OCI-LY1 (cell line): ENCODE data around the gene TFEB.

ENCODE experiments used
- H2AFZ ChIP-seq: fragments of 200-600 bp; sonication (generic), shearing (Covaris generic); 2 replicates; pipeline ENCODE4 v1.6.0; 2014; ENCODE audit warnings: antibody characterized with exemption, mild to moderate bottlenecking, low read length
- H3F3A ChIP-seq: fragments of 200-600 bp; sonication (generic), shearing (Covaris generic); 2 replicates; pipeline ENCODE4 v1.6.0; 2014; ENCODE audit warnings: mild to moderate bottlenecking, antibody characterized with exemption, low read length, moderate library complexity; ENCODE audit not compliant: insufficient read depth
- H3K27ac ChIP-seq: fragments of 200-600 bp; sonication (generic); 2 replicates; pipeline ENCODE4 v1.5.1; 2014; ENCODE audit warnings: low read length, mixed run types, mild to moderate bottlenecking, low read depth; ENCODE audit not compliant: poor library complexity, severe bottlenecking
- H3K27me3 ChIP-seq: fragments of 200-600 bp; sonication (generic); 2 replicates; pipeline ENCODE4 v1.6.0; 2014; ENCODE audit warnings: antibody characterized with exemption, mild to moderate bottlenecking, low read length, moderate library complexity; ENCODE audit not compliant: insufficient read depth
- H3K36me3 ChIP-seq: fragments of 200-600 bp; sonication (generic); 2 replicates; pipeline ENCODE4 v1.6.1; 2014; ENCODE audit warnings: mild to moderate bottlenecking, antibody characterized with exemption, low read length, moderate library complexity, mixed read lengths; ENCODE audit not compliant: insufficient read depth
- H3K4me1 ChIP-seq: fragments of 200-600 bp; sonication (generic); 2 replicates; pipeline ENCODE4 v1.5.1; 2014; ENCODE audit warnings: mild to moderate bottlenecking, low read length, moderate library complexity; ENCODE audit not compliant: insufficient read depth, severe bottlenecking
- H3K4me2 ChIP-seq: fragments of 200-600 bp; sonication (generic), shearing (Covaris generic); 2 replicates; pipeline ENCODE4 v1.6.1; 2014; ENCODE audit warnings: low read length
- H3K4me3 ChIP-seq: fragments of 200-600 bp; sonication (generic); 2 replicates; pipeline ENCODE4 v1.5.1; 2014; ENCODE audit warnings: low read length, low read depth, mild to moderate bottlenecking, mixed read lengths; ENCODE audit not compliant: poor library complexity, severe bottlenecking
- H3K79me2 ChIP-seq: fragments of 200-600 bp; shearing (Covaris generic); 2 replicates; pipeline ENCODE4 v1.6.1; 2016; ENCODE audit warnings: mixed run types, low read length, mixed read lengths; ENCODE audit not compliant: insufficient read depth
- H3K9ac ChIP-seq: fragments of 200-600 bp; sonication (generic), shearing (Covaris generic); 2 replicates; pipeline ENCODE4 v1.6.1; 2014; ENCODE audit warnings: mild to moderate bottlenecking, low read length, mixed read lengths
- H3K9me2 ChIP-seq: fragments of 200-600 bp; sonication (generic), shearing (Covaris generic); 2 replicates; pipeline ENCODE4 v1.6.1; 2014; ENCODE audit warnings: low read depth, mild to moderate bottlenecking, low read length, mixed read lengths
- H3K9me3 ChIP-seq: fragments of 200-600 bp; shearing (Covaris generic); 2 replicates; pipeline ENCODE4 v1.6.1; 2014; ENCODE audit warnings: low read length, mixed read lengths
- H4K20me1 ChIP-seq: fragments of 200-600 bp; sonication (generic), shearing (Covaris generic); 2 replicates; pipeline ENCODE4 v1.6.0; 2016; ENCODE audit warnings: mild to moderate bottlenecking, low read length; ENCODE audit not compliant: insufficient read depth
- EZH2 ChIP-seq: fragments of 200-600 bp; sonication (generic), shearing (Covaris generic); IDR thresholded peaks from 2 replicates; pipeline ENCODE4 v1.8.0; 2017; ENCODE audit warnings: borderline replicate concordance, mixed run types, mild to moderate bottlenecking, antibody characterized with exemption, low read length, moderate library complexity, mixed read lengths
- TF ChIP-seq, protein P1 (sequence below): fragments of 200-600 bp; sonication (generic), shearing (Covaris generic); IDR thresholded peaks from 2 replicates; pipeline ENCODE4 v1.5.1; 2017; ENCODE audit warnings: mild to moderate bottlenecking, antibody characterized with exemption, low read length, moderate library complexity, mixed read lengths

Gene TFEB

DNA sequence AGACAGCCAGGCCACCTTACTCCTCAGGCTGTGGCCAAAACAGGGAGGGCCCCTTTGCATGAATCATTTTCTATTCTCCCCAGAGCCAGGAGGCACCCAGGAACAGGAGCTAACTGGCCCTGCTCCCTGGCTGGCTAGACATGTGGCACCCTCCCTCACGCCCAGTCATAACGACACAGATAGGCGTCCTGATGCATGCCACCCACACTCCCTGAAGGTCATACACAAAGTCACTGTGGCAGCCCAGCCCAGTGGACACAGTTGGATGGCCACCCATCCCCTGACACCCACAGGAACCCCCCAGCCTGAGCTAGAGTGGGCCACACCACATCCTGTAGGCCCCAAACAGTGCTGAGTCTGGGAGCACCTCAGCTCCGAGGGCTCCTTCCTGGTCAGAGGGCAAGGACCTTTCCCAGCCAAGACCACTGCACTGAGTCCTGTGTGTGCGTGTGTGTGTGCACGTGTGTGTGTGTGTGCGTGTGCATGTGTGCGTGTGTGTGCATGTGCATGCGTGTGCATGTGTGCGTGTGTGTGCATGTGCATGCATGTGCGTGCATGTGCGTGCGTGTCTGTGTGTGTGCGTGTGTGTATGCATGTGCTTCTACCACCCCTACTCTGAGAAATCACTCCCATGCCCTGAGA is 21.6 kb downstream of the TFEB start:
- Histone ChIP-seq H3F3A (no peaks in the 10 kb centered on the region), H3K9me3 (no peaks in the 10 kb centered on the region), H3K9ac (no peak overlapping the region), H3K4me3 (no peak overlapping the region), H2AFZ (no peak overlapping the region), H3K79me2 (no peaks in the 10 kb centered on the region), H3K27ac (peak overlapping the region; percentile 10), H3K4me2 (no peak overlapping the region; the same call in 1 of the 2 replicates), H4K20me1 (no peaks in the 10 kb centered on the region), H3K36me3 (no peaks in the 10 kb centered on the region; the same call in 1 of the 2 replicates), H3K27me3 (no peaks in the 10 kb centered on the region), H3K9me2 (no peaks in the 10 kb centered on the region), H3K4me1 (peaks cover 40% of the 10 kb centered on the region)
- TF ChIP-seq, protein P1, sequence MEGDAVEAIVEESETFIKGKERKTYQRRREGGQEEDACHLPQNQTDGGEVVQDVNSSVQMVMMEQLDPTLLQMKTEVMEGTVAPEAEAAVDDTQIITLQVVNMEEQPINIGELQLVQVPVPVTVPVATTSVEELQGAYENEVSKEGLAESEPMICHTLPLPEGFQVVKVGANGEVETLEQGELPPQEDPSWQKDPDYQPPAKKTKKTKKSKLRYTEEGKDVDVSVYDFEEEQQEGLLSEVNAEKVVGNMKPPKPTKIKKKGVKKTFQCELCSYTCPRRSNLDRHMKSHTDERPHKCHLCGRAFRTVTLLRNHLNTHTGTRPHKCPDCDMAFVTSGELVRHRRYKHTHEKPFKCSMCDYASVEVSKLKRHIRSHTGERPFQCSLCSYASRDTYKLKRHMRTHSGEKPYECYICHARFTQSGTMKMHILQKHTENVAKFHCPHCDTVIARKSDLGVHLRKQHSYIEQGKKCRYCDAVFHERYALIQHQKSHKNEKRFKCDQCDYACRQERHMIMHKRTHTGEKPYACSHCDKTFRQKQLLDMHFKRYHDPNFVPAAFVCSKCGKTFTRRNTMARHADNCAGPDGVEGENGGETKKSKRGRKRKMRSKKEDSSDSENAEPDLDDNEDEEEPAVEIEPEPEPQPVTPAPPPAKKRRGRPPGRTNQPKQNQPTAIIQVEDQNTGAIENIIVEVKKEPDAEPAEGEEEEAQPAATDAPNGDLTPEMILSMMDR: no peak
- no peak for TF ChIP-seq EZH2

GRCh38 chr6:41713159-41713649 is 22.2 kb downstream of the TFEB start:
- Histone ChIP-seq H3K9me2 (no peaks in the 10 kb centered on the region), H3F3A (no peaks in the 10 kb centered on the region), H2AFZ (no peak overlapping the region), H3K4me3 (no peak overlapping the region), H3K27ac (peak overlapping the region; percentile 10), H3K36me3 (no peaks in the 10 kb centered on the region; the same call in 1 of the 2 replicates), H3K79me2 (no peaks in the 10 kb centered on the region), H3K4me1 (peaks cover 42% of the 10 kb centered on the region), H3K9ac (no peak overlapping the region), H3K4me2 (no peak overlapping the region), H4K20me1 (no peaks in the 10 kb centered on the region), H3K9me3 (no peaks in the 10 kb centered on the region), H3K27me3 (no peaks in the 10 kb centered on the region)
- TF ChIP-seq, protein P1: no peak
- TF ChIP-seq EZH2: no peak

- no peak overlapping the region for H2AFZ ChIP-seq
- H3K27ac ChIP-seq: no peak overlapping the region
- no peak overlapping the region for H3K9ac ChIP-seq
- H4K20me1 ChIP-seq: no peaks in the 10 kb centered on the region
- TF ChIP-seq EZH2: no peak
- TF ChIP-seq, protein P1: no peak
- no peak overlapping the region for H3K4me3 ChIP-seq
- H3K27me3 ChIP-seq: no peaks in the 10 kb centered on the region
- no peaks in the 10 kb centered on the region for H3K79me2 ChIP-seq
- no peak overlapping the region for H3K4me2 ChIP-seq
- no peaks in the 10 kb centered on the region for H3K9me2 ChIP-seq
- no peaks in the 10 kb centered on the region for H3F3A ChIP-seq
- H3K36me3 ChIP-seq: no peaks in the 10 kb centered on the region; the same call in 1 of the 2 replicates
- no peaks in the 10 kb centered on the region for H3K9me3 ChIP-seq
- peaks cover 42% of the 10 kb centered on the region for H3K4me1 ChIP-seq
Measured at GRCh38 chr6:41712651-41713103, 22.7 kb downstream of the TFEB start.
